CD14-positive monocyte (primary cell): ENCODE data around the gene C22orf39. TPM values are rescaled to one million over a fixed set of nuclear protein-coding genes. Genes with fewer than 3 reads are reported as not detected.

Experiments used
- DNase-seq, 3 donors: peaks; one replicate each; pipeline ENCODE4 v3.0.0-alpha.2; 2011 to 2022
- H2AFZ ChIP-seq: 2 replicates; pipeline ENCODE4 v1.6.0; 2012; ENCODE audit warnings: mild to moderate bottlenecking, low read depth, low read length, inconsistent platforms; ENCODE audit not compliant: insufficient read depth, poor library complexity, severe bottlenecking
- H3K27ac ChIP-seq, 2 donors: 1 replicate in 1 of 2; 2 replicates in 1 of 2; pipeline ENCODE4 v1.5.1; 2012 to 2013; ENCODE audit warnings: low read length in 2 of 2, control low read depth in 1 of 2, inconsistent platforms in 1 of 2, low read depth in 1 of 2, mild to moderate bottlenecking in 1 of 2
- H3K27me3 ChIP-seq, 2 donors: one replicate each; pipeline versions ENCODE4 v1.6.0 to v1.6.1; 2011 to 2013; ENCODE audit warnings: low read length in 2 of 2; ENCODE audit not compliant: control insufficient read depth in 2 of 2, insufficient read depth in 2 of 2
- H3K36me3 ChIP-seq, 2 donors: replicated peaks in 1 of 2; 1 replicate in 1 of 2; 2 replicates in 1 of 2; pipeline versions ENCODE4 v1.5.1 to v1.6.1; 2012 to 2013; ENCODE audit warnings: low read length in 2 of 2, control low read depth in 1 of 2, inconsistent platforms in 1 of 2, mild to moderate bottlenecking in 1 of 2; ENCODE audit not compliant: insufficient read depth in 2 of 2, control insufficient read depth in 1 of 2
- H3K4me1 ChIP-seq, 2 donors: 1 replicate in 1 of 2; 2 replicates in 1 of 2; pipeline versions ENCODE4 v1.5.1 to v1.6.1; 2012 to 2013; ENCODE audit warnings: low read length in 2 of 2, control low read depth in 1 of 2, inconsistent platforms in 1 of 2, mild to moderate bottlenecking in 1 of 2, moderate library complexity in 1 of 2; ENCODE audit not compliant: insufficient read depth in 2 of 2, control insufficient read depth in 1 of 2
- H3K4me2 ChIP-seq: replicated peaks from 2 replicates; pipeline ENCODE3; 2012; ENCODE audit warnings: low read length, moderate library complexity, mild to moderate bottlenecking; ENCODE audit not compliant: poor library complexity, severe bottlenecking; ENCODE audit errors: extremely low read depth
- H3K4me3 ChIP-seq, 3 experiments: fragments of 200-600 bp in 1 of 3; sonication (generic) in 1 of 3; replicated peaks in 1 of 3; 1 replicate in 2 of 3; 2 replicates in 1 of 3; pipeline ENCODE4 v1.5.1; 2011 to 2013; ENCODE audit warnings: low read length in 3 of 3, mild to moderate bottlenecking in 3 of 3, control low read depth in 2 of 3, low read depth in 2 of 3, inconsistent platforms in 1 of 3, moderate library complexity in 1 of 3
- H3K79me2 ChIP-seq: 2 replicates; pipeline ENCODE4 v1.6.0; 2012; ENCODE audit warnings: mild to moderate bottlenecking, control low read depth, inconsistent platforms, low read length, moderate library complexity; ENCODE audit not compliant: insufficient read depth
- H3K9ac ChIP-seq: 2 replicates; pipeline ENCODE4 v1.6.0; 2017; ENCODE audit warnings: low read length, mild to moderate bottlenecking; ENCODE audit not compliant: insufficient read depth, poor library complexity, severe bottlenecking
- H3K9me3 ChIP-seq, 2 donors: replicated peaks in 1 of 2; 1 replicate in 1 of 2; 2 replicates in 1 of 2; pipeline versions ENCODE4 v1.5.1 to v1.6.1; 2012 to 2013; ENCODE audit warnings: low read length in 2 of 2, control low read depth in 1 of 2; ENCODE audit not compliant: control insufficient read depth in 1 of 2, insufficient read depth in 1 of 2
- H4K20me1 ChIP-seq: 2 replicates; pipeline ENCODE4 v1.6.0; 2012; ENCODE audit warnings: mild to moderate bottlenecking, low read length, control low read depth, moderate library complexity; ENCODE audit not compliant: insufficient read depth
- H3K27ac Mint-ChIP-seq, 7 donors: one replicate each; pipeline ENCODE4 v1.8.0; 2020; ENCODE audit warnings: mild to moderate bottlenecking in 7 of 7, mixed read lengths in 7 of 7, moderate library complexity in 6 of 7, inconsistent platforms in 2 of 7
- H3K27me3 Mint-ChIP-seq, 3 donors: one replicate each; pipeline ENCODE4 v1.8.0; 2021 to 2022; ENCODE audit warnings: low read depth in 3 of 3, mild to moderate bottlenecking in 3 of 3, mixed read lengths in 3 of 3, moderate library complexity in 3 of 3, inconsistent platforms in 1 of 3
- H3K36me3 Mint-ChIP-seq, 2 donors: one replicate each; pipeline ENCODE4 v1.8.0; 2020; ENCODE audit warnings: mixed read lengths in 2 of 2, inconsistent platforms in 1 of 2, mild to moderate bottlenecking in 1 of 2
- H3K4me1 Mint-ChIP-seq: one replicate; pipeline ENCODE4 v1.8.0; 2020; ENCODE audit warnings: mild to moderate bottlenecking, mixed read lengths
- H3K4me3 Mint-ChIP-seq, 2 donors: one replicate each; pipeline ENCODE4 v1.8.0; 2020; ENCODE audit warnings: mild to moderate bottlenecking in 2 of 2, mixed read lengths in 2 of 2, moderate library complexity in 1 of 2
- H3K9me3 Mint-ChIP-seq, 7 donors: one replicate each; pipeline ENCODE4 v1.8.0; 2020 to 2022; ENCODE audit warnings: mixed read lengths in 7 of 7, mild to moderate bottlenecking in 6 of 7, moderate library complexity in 6 of 7, inconsistent platforms in 2 of 7
- WGBS: methylation state at CpG from one replicate; pipeline ENCODE4 v1.1.5; 2013; ENCODE audit warnings: missing lambda C conversion rate; ENCODE audit not compliant: insufficient coverage; 5-methylcytosine and 5-hydroxymethylcytosine counted together
- intact Hi-C, 2 donors: fragments of 100-400 bp; cut with micrococcal nuclease; formaldehyde crosslinking; loops; one replicate each; pipeline versions ENCODE4 v1.15.0 to v1.15.1; 2023
- polyA plus RNA-seq, 3 donors: library from polyadenylated mRNA; depleted of rRNA in 1 of 3; unstranded in 2 of 3; stranded (reverse) in 1 of 3; fragments of 300-500 nt in 2 of 3; fragments of >200 nt in 1 of 3; fragmentation: Illumina TruSeq in 2 of 3; gene quantifications; 1 replicate in 2 of 3; 2 replicates in 1 of 3; pipeline ENCODE4 v1.2.3, GENCODE V29; 2012 to 2021
- TF ChIP-seq, protein P1 (sequence below): fragments of 200-600 bp; IDR thresholded peaks from one replicate; pipeline ENCODE4 v1.8.0; 2022; ENCODE audit warnings: antibody characterized with exemption, mild to moderate bottlenecking

The C22orf39 gene
- polyA plus RNA-seq, 3 donors = 21.2 to 40.3 (median 38.4) TPM

DNA sequence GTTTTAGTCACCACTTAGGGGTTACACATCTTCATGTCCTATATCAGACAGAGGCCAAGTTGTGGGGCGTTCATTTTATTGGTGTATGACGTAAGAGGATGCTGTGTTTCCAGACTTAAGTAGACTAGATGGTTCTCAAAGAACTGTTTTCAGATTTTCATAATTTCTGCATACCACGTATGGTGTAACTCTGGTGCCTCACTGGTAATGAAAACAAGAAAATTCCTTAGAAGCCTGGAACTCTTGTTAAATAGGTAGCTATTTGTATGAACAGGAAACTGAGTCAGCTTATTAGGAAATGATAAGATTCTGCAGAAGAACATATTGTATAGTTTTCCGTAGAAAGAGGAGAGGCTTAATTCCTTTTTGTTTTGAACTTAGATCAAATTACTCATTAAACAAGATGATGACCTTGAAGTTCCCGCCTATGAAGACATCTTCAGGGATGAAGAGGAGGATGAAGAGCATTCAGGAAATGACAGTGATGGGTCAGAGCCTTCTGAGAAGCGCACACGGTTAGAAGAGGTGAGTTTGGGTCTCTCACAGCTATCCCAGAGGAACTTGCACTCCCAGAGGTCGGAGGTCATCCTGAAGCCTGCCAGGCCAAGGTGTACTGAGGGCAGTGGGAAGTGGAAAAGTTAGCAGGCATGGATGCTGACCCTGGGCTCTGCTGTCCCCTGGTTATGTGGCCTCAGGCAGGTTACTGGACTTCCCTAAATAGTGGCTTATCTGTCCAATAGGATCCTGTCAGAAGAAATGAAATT lies 36.2 kb upstream of the C22orf39 start:
- Histone ChIP-seq H4K20me1 (peaks cover 2% of the 10 kb centered on the region), H3K4me3 (no peak overlapping the region), H3K27me3 (no peaks in the 10 kb centered on the region), H3K36me3 (peaks cover 4 to 32% of the 10 kb centered on the region in 2 donors), H3K27ac (no peak overlapping the region), H2AFZ (no peak overlapping the region), H3K9ac (no peak overlapping the region), H3K4me1 (peaks cover 8 to 12% of the 10 kb centered on the region in 2 donors), H3K79me2 (peaks cover 20% of the 10 kb centered on the region), H3K4me2 (no peak overlapping the region), H3K9me3 (no peaks in the 10 kb centered on the region)
- TF ChIP-seq, protein P1, sequence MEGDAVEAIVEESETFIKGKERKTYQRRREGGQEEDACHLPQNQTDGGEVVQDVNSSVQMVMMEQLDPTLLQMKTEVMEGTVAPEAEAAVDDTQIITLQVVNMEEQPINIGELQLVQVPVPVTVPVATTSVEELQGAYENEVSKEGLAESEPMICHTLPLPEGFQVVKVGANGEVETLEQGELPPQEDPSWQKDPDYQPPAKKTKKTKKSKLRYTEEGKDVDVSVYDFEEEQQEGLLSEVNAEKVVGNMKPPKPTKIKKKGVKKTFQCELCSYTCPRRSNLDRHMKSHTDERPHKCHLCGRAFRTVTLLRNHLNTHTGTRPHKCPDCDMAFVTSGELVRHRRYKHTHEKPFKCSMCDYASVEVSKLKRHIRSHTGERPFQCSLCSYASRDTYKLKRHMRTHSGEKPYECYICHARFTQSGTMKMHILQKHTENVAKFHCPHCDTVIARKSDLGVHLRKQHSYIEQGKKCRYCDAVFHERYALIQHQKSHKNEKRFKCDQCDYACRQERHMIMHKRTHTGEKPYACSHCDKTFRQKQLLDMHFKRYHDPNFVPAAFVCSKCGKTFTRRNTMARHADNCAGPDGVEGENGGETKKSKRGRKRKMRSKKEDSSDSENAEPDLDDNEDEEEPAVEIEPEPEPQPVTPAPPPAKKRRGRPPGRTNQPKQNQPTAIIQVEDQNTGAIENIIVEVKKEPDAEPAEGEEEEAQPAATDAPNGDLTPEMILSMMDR = no peak
- peaks cover 0 to 1% (median 0%) of the 10 kb centered on the region in 7 donors for H3K9me3 Mint-ChIP-seq
- WGBS = 85% methylated on average over 4 of the region's 8 CpGs
- no peak overlapping the region for H3K4me3 Mint-ChIP-seq
- intact Hi-C loops = no loop called here
- H3K36me3 Mint-ChIP-seq = peaks cover 15 to 35% of the 10 kb centered on the region in 2 donors
- H3K27me3 Mint-ChIP-seq = no peaks in the 10 kb centered on the region
- peak overlapping the region in 1 of 7 donors; percentile 34 for H3K27ac Mint-ChIP-seq
- H3K4me1 Mint-ChIP-seq = peaks cover 10% of the 10 kb centered on the region
- DNase-seq = no peak

- Mint-ChIP-seq H3K4me1 (peaks cover 22% of the 10 kb centered on the region), H3K27me3 (no peaks in the 10 kb centered on the region), H3K27ac (peak overlapping the region in 1 of 7 donors; percentile 15), H3K4me3 (no peak overlapping the region), H3K9me3 (peaks cover 0 to 1% (median 0%) of the 10 kb centered on the region in 7 donors), H3K36me3 (peaks cover 15 to 29% of the 10 kb centered on the region in 2 donors)
- Histone ChIP-seq H2AFZ (no peak overlapping the region), H3K27me3 (no peaks in the 10 kb centered on the region), H3K4me1 (peaks cover 22 to 25% of the 10 kb centered on the region in 2 donors), H3K9me3 (no peaks in the 10 kb centered on the region), H3K4me3 (no peak overlapping the region), H3K4me2 (no peak overlapping the region), H3K27ac (no peak overlapping the region), H4K20me1 (peaks cover 16% of the 10 kb centered on the region), H3K9ac (no peak overlapping the region), H3K36me3 (peaks cover 4 to 25% of the 10 kb centered on the region in 2 donors), H3K79me2 (peaks cover 34% of the 10 kb centered on the region)
- intact Hi-C loops = no loop called here
- no peak for DNase-seq
- TF ChIP-seq, protein P1 = no peak
- 96% methylated on average over 6 of the region's 9 CpGs for WGBS
These were observed 34.8 kb upstream of the C22orf39 start for GRCh38 chr22:19482297-19482696.
